Activated T-cell treated with anti-CD3 and anti-CD28 coated beads for 48 hours (primary cell): ENCODE data around the gene C1QTNF9B.

Experiments used
- DNase-seq: peaks from one replicate; pipeline ENCODE4 v3.0.0-alpha.2; 2020; ENCODE audit warnings: low read depth

The C1QTNF9B gene

GRCh38 chr13:23858546-23858945 lies 38.8 kb downstream of the C1QTNF9B start:
- DNase-seq = no peak

GRCh38 chr13:23856008-23856750 lies 41.1 kb downstream of the C1QTNF9B start:
- DNase-seq = no peak

- DNase-seq = no peak
Measured at GRCh38 chr13:23855360-23855759, 41.9 kb downstream of the C1QTNF9B start.

- no peak for DNase-seq
Measured at GRCh38 chr13:23852351-23852750, 45.0 kb downstream of the C1QTNF9B start.

GRCh38 chr13:23851106-23851505 lies 46.2 kb downstream of the C1QTNF9B start:
- no peak for DNase-seq

GRCh38 chr13:23850134-23850533 lies 47.2 kb downstream of the C1QTNF9B start:
- DNase-seq = no peak

GRCh38 chr13:23849670-23850069 lies 47.6 kb downstream of the C1QTNF9B start:
- DNase-seq = no peak

GRCh38 chr13:23848646-23849141 lies 48.6 kb downstream of the C1QTNF9B start:
- DNase-seq = no peak

- no peak for DNase-seq
Measured at GRCh38 chr13:23848019-23848418, 49.3 kb downstream of the C1QTNF9B start.

- no peak for DNase-seq
Measured at GRCh38 chr13:23847497-23847896, 49.8 kb downstream of the C1QTNF9B start.

- DNase-seq = no peak
Measured at GRCh38 chr13:23845105-23845725, 52.1 kb downstream of the C1QTNF9B start.

GRCh38 chr13:23844132-23844531 lies 53.2 kb downstream of the C1QTNF9B start:
- DNase-seq = no peak

- DNase-seq = no peak
Measured at GRCh38 chr13:23843436-23843835, 53.9 kb downstream of the C1QTNF9B start.

GRCh38 chr13:23842406-23842805 lies 54.9 kb downstream of the C1QTNF9B start:
- DNase-seq = no peak
